Neural crest cell (in vitro differentiated cells): ENCODE measurements around the gene RASAL3. TPM values are rescaled to one million over a fixed set of nuclear protein-coding genes. Genes with fewer than 3 reads are reported as not detected.

Source experiments
- DNase-seq: peaks from one replicate; pipeline ENCODE4 v3.0.0; 2021; ENCODE audit warnings: low read depth, mixed read lengths, low spot score
- H3K27ac Mint-ChIP-seq: one replicate; pipeline ENCODE4 v1.8.0; 2021; ENCODE audit warnings: mild to moderate bottlenecking, mixed read lengths; ENCODE audit not compliant: unreplicated experiment
- H3K27me3 Mint-ChIP-seq: 2 replicates; pipeline ENCODE4 v1.8.0; 2021; ENCODE audit warnings: low read depth, mild to moderate bottlenecking, mixed read lengths
- H3K36me3 Mint-ChIP-seq: 2 replicates; pipeline ENCODE4 v1.8.0; 2021; ENCODE audit warnings: low read depth, mild to moderate bottlenecking, mixed read lengths
- H3K4me1 Mint-ChIP-seq: 2 replicates; pipeline ENCODE4 v1.8.0; 2021; ENCODE audit warnings: mixed read lengths
- H3K4me3 Mint-ChIP-seq: one replicate; pipeline ENCODE4 v1.8.0; 2021; ENCODE audit warnings: mild to moderate bottlenecking, mixed read lengths
- H3K9me3 Mint-ChIP-seq: 2 replicates; pipeline ENCODE4 v1.8.0; 2021; ENCODE audit warnings: mixed read lengths
- CTCF ChIP-seq: fragments of 200-600 bp; sonication (generic); conservative IDR thresholded peaks from 2 replicates; pipeline ENCODE4 v1.5.0; 2021; ENCODE audit warnings: antibody characterized with exemption, mild to moderate bottlenecking
- total RNA-seq: library from RNA; stranded (reverse); gene quantifications from 2 replicates; pipeline ENCODE4 v1.2.1, GENCODE V29; 2021

RASAL3 gene
- total RNA-seq, 1 donor from 2014 or later = not detected

- Mint-ChIP-seq H3K4me1 (peaks cover 4% of the 10 kb centered on the region), H3K27me3 (no peaks in the 10 kb centered on the region), H3K27ac (no peak overlapping the region), H3K9me3 (no peaks in the 10 kb centered on the region), H3K4me3 (no peak overlapping the region), H3K36me3 (no peaks in the 10 kb centered on the region)
- TF ChIP-seq CTCF = no peak
- DNase-seq = no peak
Measured at GRCh38 chr19:15439821-15440641, 24.3 kb downstream of the RASAL3 start.

DNA sequence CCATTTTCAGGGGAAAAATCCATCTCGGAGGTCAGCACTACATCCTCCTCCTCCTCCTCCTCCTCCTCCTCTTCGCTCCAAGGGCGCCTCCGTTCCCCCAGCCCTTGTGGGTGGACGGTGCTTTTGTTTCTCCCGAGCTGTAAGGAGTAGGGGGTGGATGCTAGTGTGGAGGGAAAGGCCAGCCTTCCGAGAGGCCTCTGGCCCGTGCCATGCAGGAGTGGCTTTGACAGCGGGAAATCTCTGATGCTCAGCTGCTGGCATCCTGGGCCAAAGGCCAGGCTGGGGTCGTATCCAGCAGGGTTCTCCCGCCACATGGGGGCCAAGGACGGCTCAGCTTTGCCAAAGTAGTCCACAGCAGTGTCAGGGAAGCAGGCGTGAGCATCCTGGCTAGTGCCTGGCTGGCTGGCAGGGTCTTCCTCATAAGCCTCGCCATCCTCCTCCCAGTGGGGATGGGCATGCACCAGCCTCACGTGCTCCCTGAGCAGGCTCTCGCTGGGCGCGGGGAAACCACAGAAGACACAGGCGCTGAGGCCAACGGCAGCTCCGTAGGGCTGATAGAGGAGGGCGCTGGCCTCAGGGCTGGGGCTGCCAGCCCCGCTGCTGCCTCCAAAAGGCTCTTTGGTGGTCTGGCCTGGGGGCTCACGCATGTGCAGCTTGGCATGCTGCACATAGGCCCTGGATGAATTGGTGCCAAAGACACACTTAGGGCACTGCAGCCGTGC lies 25.1 kb downstream of the RASAL3 start:
- Mint-ChIP-seq H3K9me3 (no peaks in the 10 kb centered on the region), H3K4me1 (peaks cover 4% of the 10 kb centered on the region), H3K27me3 (no peaks in the 10 kb centered on the region), H3K27ac (no peak overlapping the region), H3K36me3 (no peaks in the 10 kb centered on the region), H3K4me3 (no peak overlapping the region)
- TF ChIP-seq CTCF = no peak
- DNase-seq = no peak

DNA sequence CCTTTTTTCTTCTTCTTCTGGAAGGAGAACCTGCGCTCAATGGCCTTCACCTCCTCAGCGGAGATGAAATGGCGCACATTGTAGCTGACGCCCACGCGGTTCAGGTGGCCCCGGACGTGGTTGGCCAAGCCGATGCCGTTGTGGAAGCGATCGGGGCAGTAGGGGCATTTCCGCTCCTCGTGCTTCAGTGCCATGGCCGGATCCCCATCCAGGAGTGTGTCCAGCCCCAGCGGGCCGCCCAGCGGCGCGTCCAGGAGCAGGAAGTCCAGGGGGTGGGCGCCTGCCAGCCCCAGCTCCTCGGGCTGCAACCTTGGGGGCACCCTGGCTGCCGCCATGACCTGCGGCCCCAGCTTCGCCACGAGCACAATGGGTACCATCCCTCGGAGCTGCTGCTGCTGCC lies 25.8 kb downstream of the RASAL3 start:
- no peaks in the 10 kb centered on the region for H3K36me3 Mint-ChIP-seq
- no peaks in the 10 kb centered on the region for H3K27me3 Mint-ChIP-seq
- no peak for DNase-seq
- no peak overlapping the region for H3K27ac Mint-ChIP-seq
- TF ChIP-seq CTCF = no peak
- H3K4me1 Mint-ChIP-seq = peaks cover 4% of the 10 kb centered on the region
- H3K9me3 Mint-ChIP-seq = no peaks in the 10 kb centered on the region
- H3K4me3 Mint-ChIP-seq = no peak overlapping the region

- Mint-ChIP-seq H3K27ac (no peak overlapping the region), H3K4me3 (no peak overlapping the region), H3K27me3 (no peaks in the 10 kb centered on the region), H3K9me3 (no peaks in the 10 kb centered on the region), H3K36me3 (peaks cover 2% of the 10 kb centered on the region), H3K4me1 (peaks cover 9% of the 10 kb centered on the region)
- no peak for DNase-seq
- no peak for TF ChIP-seq CTCF
Measured at GRCh38 chr19:15438124-15438496, 26.2 kb downstream of the RASAL3 start.

- TF ChIP-seq CTCF = no peak
- H3K27me3 Mint-ChIP-seq = no peaks in the 10 kb centered on the region
- peaks cover 12% of the 10 kb centered on the region for H3K4me1 Mint-ChIP-seq
- DNase-seq = no peak
- H3K36me3 Mint-ChIP-seq = peaks cover 3% of the 10 kb centered on the region
- H3K9me3 Mint-ChIP-seq = no peaks in the 10 kb centered on the region
- no peak overlapping the region for H3K27ac Mint-ChIP-seq
- H3K4me3 Mint-ChIP-seq = no peak overlapping the region
Measured at GRCh38 chr19:15437355-15438123, 26.8 kb downstream of the RASAL3 start.
